Effector CD8-positive, alpha-beta T cell (primary cell): ENCODE measurements around the gene WDR72.
"Not testable (repeated sequence)": the region's sequence is repeated elsewhere in the genome, so short reads cannot be mapped to it uniquely, and the experiment has no call there.

ENCODE experiments used
- DNase-seq: peaks from one replicate; lab custom pipeline; 2025; lab: John Stamatoyannopoulos, UW
- total RNA-seq, 4 experiments: gene quantifications; one replicate each; lab custom pipeline; 2026; lab: John Stamatoyannopoulos, UW

WDR72 gene
- total RNA-seq: 0 to 0.18 (median 0) reads per million in 4 experiments

DNA sequence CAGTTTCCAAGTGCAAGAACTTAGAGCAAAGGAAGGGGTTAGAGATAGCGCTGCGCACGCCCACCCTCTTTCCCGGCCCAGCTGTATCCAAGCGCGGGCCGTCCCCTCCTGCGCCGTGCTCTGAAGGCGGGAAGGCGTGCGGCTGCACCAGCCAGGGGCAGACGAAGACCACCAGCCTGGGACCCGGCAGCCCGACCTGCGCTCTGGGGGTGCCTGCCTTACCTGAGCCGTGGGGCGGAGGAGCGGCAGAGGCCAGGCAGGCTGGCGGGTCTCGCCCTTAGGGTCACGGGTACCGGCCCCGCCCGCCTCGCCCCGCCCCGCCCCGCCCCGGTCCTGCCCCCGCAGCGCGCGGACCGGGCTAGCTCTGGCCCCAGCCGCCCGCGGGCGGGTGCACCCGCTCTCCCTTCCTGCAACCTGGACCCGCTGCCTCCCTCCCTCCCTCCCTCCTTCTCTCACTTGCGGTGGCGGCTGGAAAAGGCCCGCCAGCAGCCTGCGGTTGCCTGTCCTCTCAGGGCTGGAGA is at the start of gene WDR72:
Gene WDR72 (minus strand): TSS at position 253 of the 521 bp plus-strand sequence. CDS start 26,514 bp downstream, outside the sequence.
- DNase-seq: no peak

- no peak for DNase-seq
Measured at GRCh38 chr15:53808058-53808706, 48.7 kb upstream of the WDR72 start.

DNA sequence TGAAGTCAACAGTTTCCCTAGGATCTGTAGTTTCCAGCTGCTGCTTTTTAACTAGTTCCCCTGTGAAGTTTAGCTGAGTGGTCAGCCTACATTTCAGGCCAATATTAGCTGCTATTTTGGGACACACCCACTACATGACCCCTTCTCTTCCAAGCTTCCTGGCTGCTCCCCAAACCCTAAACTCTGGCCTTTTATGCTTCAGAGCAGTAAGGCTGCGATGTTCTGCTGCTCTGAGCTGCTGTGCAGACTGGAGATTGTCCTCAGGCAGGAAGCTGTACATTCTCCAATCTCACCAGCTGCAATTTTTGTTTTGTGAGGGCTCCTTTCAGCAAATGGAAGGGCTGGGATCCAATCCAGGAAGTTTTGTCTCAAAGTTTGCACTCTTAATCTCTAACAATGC is 48.0 kb upstream of the WDR72 start:
- DNase-seq: no peak

DNA sequence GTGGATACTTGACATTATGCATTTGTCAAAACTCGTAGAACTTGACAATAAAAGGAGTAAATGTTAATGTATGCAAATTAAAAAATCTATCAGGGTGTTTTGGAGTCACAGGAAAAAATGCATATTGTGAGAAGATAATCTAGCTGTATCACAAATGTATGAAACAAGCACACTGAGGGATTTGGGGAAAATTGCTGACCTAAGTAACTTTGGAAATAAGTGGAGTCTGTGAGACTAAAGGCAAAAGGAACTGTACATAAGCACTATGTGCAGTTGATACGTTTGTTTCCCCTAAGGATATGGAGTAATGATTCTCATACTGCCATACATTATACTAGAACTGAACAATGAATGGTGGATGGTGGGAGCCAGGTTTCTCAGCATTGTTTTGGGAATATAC is 43.2 kb upstream of the WDR72 start:
- no peak for DNase-seq

- no peak for DNase-seq
Measured at GRCh38 chr15:53791581-53791980, 32.1 kb upstream of the WDR72 start.

GRCh38 chr15:53789654-53790375 is 30.4 kb upstream of the WDR72 start:
- no peak for DNase-seq

DNA sequence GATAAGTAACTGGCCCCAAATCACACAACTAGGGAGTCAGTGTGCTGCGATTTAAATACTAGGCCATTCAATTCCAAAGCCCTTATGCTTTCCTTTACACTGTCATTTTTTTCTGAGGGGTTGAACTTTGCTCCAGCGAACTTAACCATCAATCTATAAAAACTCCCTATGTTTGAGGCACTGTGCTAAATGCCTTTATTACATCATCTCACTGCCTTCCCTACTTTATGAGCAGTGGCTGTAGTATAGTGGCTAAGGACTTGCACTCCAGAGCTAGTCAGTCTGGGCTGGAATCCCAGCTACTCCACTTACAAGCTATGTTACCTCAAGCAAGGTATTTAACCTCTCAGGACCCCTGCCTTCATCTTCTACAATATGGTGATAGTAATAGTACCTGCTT is 26.9 kb upstream of the WDR72 start:
- DNase-seq: no peak

DNA sequence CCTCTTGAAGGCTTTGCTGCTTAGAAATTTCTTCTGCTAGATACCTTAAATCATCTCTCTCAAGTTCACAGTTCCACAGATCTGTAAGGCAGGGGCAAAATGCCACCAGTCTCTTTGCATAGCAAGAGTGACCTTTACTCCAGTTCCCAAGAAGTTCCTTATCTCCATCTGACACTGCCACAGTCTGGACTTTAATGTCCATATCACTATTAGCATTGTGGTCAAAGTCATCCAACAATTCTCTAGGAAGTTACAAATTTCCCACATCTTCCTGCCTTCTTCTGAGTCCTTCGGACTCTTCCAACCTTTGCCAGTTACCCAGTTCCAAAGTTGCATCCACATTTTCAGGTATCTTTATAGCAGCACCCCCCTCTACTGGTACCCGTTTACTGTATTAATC is 25.8 kb upstream of the WDR72 start:
- not testable (repeated sequence) for DNase-seq

- DNase-seq: no peak
Measured at GRCh38 chr15:53762916-53763315, 3.5 kb upstream of the WDR72 start.

DNA sequence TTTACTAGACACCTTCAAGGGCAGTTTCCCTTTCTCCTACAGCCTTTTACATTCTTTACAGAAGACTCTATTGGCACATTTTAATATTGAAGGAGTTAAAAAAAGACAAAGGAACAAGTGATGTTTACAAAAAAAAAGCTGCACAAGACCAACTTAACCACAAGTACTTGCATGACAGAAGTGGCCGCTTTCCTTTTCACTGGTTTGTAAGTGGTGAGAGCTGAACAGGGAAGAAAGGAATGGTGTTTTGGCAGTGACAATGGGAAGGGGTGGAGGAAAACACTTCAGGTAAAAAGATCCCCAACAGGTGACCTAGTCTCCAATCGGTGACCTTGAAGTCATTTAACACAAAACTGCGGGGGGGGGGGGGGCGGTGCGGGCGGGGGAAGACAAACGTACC is 1.1 kb downstream of the WDR72 start:
- DNase-seq: no peak

- DNase-seq: no peak
Measured at GRCh38 chr15:53757906-53758305, 1.6 kb downstream of the WDR72 start.

- no peak for DNase-seq
Measured at GRCh38 chr15:53753813-53754212, 5.7 kb downstream of the WDR72 start.

- no peak for DNase-seq
Measured at GRCh38 chr15:53752406-53752805, 7.1 kb downstream of the WDR72 start.

GRCh38 chr15:53747501-53748068 is 11.9 kb downstream of the WDR72 start:
- no peak for DNase-seq

DNA sequence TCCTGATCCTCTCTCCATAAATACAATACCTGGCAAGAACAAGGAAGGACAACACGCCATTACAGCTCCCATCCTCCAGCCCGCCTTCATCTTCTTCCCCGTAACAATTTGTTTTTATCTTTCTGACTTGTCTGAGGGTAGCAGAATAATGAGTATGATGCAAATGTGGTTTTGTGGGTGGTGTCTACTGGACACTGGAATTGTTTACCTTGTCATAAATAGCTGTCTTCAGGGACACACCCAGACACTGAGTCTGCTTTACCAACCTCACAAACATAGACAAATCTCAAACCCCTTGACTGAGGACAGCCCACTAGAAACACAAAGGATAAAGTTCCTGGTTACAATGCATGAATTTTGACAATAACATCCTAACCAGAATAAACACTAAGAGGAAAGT is 13.4 kb downstream of the WDR72 start:
- DNase-seq: no peak

- no peak for DNase-seq
Measured at GRCh38 chr15:53739651-53740050, 19.8 kb downstream of the WDR72 start.

GRCh38 chr15:53739187-53739586 is 20.3 kb downstream of the WDR72 start:
- no peak for DNase-seq

DNA sequence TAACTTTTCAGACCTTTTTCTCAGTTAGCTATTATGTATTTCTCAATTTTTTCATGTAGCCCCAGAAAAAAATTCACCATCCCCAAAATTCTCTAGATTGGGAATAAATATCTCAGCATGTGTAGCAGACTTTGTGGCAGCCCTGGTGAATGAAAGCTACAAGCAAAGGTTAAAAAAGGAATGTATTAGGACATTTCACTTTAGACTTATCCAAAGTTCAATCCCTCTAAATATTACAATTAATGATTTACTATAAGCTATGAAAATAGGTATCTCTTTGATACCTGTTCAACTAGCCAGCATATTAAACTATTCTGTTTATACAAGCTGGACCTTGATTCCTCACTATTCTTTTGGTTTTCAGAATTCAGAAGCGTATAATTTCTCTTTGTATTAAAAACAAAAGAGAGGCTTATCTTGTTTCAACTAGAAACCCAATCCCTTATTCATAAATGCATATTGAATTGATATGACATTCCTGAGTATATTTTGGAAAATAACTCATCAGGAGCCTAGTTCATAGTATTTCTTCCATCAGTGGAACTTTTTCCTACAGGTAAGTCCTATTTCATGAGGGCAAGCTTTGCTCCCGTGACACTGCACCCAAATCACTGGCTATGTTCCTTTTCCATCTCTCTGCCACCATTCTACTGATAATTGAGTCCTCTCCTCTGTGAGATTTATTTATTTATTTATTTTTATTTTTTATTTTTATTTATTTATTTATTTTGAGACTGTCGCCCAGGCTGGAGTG is 38.0 kb downstream of the WDR72 start:
- DNase-seq: no peak

GRCh38 chr15:53716909-53717876 is 42.3 kb downstream of the WDR72 start:
- DNase-seq: no peak

GRCh38 chr15:53713218-53713617 is 46.2 kb downstream of the WDR72 start:
- no peak for DNase-seq

DNA sequence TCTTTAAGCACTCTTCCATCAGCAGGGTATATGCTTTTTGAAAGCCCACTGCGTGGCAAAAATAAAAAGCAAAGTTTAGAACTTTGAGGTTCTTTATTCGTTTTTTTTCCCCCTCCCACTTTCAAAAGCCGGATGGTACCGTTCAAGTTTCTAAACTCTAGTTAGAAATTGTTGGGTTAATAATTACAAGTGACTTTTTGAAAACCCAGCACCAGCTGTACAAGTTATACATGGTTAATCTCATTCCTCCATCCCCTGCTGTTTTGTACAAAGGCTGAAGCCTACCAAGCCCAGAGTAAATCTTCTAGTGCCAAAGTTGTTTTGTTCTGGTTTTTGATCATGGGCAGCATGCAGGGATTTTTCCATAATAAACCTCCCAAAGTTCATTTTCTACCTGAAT is 48.6 kb downstream of the WDR72 start:
- DNase-seq: no peak
